Measurements from ENCODE around the gene RIMBP2. TPM values are rescaled to one million over a fixed set of nuclear protein-coding genes. Genes with fewer than 3 reads are reported as not detected.
"Not testable (repeated sequence)": the region's sequence is repeated elsewhere in the genome, so short reads cannot be mapped to it uniquely, and the experiment has no call there.

Gene RIMBP2
- total RNA-seq, 3 donors from 2014 or later, result 2.3 to 5.9 (median 5.4) TPM

- DNase-seq (no peak), ATAC-seq (no peak)
- Histone ChIP-seq H3K36me3 (ENCODE audit: low read depth) (no peaks in the 10 kb centered on the region), H3K9me3 (no peaks in the 10 kb centered on the region), H3K4me1 (ENCODE audit: low read depth) (no peaks in the 10 kb centered on the region), H3K4me3 (no peak overlapping the region)
- TF ChIP-seq, protein P1, sequence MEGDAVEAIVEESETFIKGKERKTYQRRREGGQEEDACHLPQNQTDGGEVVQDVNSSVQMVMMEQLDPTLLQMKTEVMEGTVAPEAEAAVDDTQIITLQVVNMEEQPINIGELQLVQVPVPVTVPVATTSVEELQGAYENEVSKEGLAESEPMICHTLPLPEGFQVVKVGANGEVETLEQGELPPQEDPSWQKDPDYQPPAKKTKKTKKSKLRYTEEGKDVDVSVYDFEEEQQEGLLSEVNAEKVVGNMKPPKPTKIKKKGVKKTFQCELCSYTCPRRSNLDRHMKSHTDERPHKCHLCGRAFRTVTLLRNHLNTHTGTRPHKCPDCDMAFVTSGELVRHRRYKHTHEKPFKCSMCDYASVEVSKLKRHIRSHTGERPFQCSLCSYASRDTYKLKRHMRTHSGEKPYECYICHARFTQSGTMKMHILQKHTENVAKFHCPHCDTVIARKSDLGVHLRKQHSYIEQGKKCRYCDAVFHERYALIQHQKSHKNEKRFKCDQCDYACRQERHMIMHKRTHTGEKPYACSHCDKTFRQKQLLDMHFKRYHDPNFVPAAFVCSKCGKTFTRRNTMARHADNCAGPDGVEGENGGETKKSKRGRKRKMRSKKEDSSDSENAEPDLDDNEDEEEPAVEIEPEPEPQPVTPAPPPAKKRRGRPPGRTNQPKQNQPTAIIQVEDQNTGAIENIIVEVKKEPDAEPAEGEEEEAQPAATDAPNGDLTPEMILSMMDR (IDR thresholded peaks at IDR 0.05), result no peak
- intact Hi-C loops (cut with DNase I, micrococcal nuclease), result no loop called here
Measured at GRCh38 chr12:130696379-130697100, 19.6 kb downstream of the RIMBP2 start.

GRCh38 chr12:130695061-130695460 lies 21.0 kb downstream of the RIMBP2 start:
- TF ChIP-seq, protein P1 (IDR thresholded peaks at IDR 0.05), result no peak
- no peak for DNase-seq
- intact Hi-C loops (cut with DNase I, micrococcal nuclease), result no loop called here
- H3K4me1 ChIP-seq (ENCODE audit: low read depth), result no peaks in the 10 kb centered on the region
- H3K4me3 ChIP-seq, result no peak overlapping the region
- no peaks in the 10 kb centered on the region for H3K36me3 ChIP-seq (ENCODE audit: low read depth)
- ATAC-seq, result no peak
- H3K9me3 ChIP-seq, result no peaks in the 10 kb centered on the region

DNA sequence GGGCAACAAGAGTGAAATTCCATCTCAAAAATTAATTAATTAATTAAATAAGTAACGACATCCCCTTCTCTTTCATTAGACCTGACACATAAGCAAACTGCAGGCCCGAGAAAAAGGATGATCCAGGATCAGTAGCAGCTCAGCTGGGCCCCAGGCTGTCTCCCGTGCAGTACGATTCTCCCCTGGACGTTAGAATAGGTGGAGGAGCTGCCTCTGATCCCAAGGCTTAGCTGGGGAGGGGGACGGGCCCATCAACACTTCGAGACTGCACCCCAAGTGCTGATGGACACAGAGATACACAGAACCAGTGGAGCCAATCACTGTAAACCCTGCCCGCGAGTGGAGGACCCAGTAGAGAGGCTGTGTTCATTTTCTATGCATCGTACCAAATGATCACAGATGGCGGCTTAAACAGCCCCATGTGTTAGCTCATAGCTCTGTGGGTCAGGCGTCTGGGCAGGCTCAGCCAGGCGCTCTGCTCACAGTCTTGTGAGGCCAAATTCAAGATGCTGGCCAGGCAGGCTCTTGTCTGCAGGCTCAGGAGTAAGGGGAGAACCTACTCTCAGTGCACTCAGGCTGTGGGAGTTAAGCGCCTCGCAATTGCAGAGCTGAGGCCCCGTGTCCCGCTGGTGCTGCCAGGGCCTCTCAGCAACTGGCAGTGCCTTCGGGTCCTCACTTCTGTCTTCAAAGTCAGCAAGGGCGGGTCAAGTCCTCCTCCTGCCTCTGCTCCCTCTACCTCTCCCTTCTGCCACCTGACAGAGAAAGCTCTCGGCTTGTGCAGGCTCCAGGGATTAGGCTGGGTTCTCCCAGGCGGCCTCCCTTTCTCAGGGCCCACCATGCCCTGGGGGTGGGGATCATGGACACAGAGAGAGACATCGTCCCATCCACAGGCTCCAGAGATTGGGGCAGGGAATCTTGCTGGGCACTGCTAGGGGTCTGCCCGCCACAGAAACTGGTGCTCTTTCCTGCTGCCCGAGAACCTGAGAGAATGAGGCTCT lies 26.4 kb downstream of the RIMBP2 start:
- Histone ChIP-seq H3K4me1 (ENCODE audit: low read depth) (no peaks in the 10 kb centered on the region), H3K4me3 (no peak overlapping the region), H3K36me3 (ENCODE audit: low read depth) (no peaks in the 10 kb centered on the region), H3K9me3 (no peaks in the 10 kb centered on the region)
- TF ChIP-seq, protein P1 (IDR thresholded peaks at IDR 0.05), result no peak
- DNase-seq (no peak), ATAC-seq (no peak)
- intact Hi-C loops (cut with DNase I, micrococcal nuclease), result no loop called here

GRCh38 chr12:130688999-130689398 lies 27.1 kb downstream of the RIMBP2 start:
- H3K9me3 ChIP-seq; ATAC-seq; H3K4me3 ChIP-seq; intact Hi-C loops (cut with DNase I, micrococcal nuclease); DNase-seq; H3K4me1 ChIP-seq (ENCODE audit: low read depth); H3K36me3 ChIP-seq (ENCODE audit: low read depth): not testable (repeated sequence)

- DNase-seq (no peak), ATAC-seq (no peak)
- H3K9me3 ChIP-seq, result no peaks in the 10 kb centered on the region
- H3K4me1 ChIP-seq (ENCODE audit: low read depth), result no peaks in the 10 kb centered on the region
- no peak overlapping the region for H3K4me3 ChIP-seq
- TF ChIP-seq, protein P1 (IDR thresholded peaks at IDR 0.05), result no peak
- intact Hi-C loops (cut with DNase I, micrococcal nuclease), result no loop called here
- H3K36me3 ChIP-seq (ENCODE audit: low read depth), result no peaks in the 10 kb centered on the region
Measured at GRCh38 chr12:130687796-130688778, 28.0 kb downstream of the RIMBP2 start.

All from mucosa of descending colon (tissue), 3 donors.